Activated naive CD8-positive, alpha-beta T cell treated with anti-CD3 and anti-CD28 coated beads, Interleukin-2, amount 10 ng/mL, durations not matched to agents 7 days and 5 days (primary cell): ENCODE results near the gene CLDND1. TPM values are rescaled to one million over a fixed set of nuclear protein-coding genes. Genes with fewer than 3 reads are reported as not detected.

Experiments used
- ATAC-seq: fragments of 150-1000 bp; cut with Tn5 transposase; one replicate; pipeline ENCODE4 v1.10.0; 2021; ENCODE audit warnings: low read depth, moderate library complexity
- POLR2A ChIA-PET: fragments of 350-600 bp; sonication (Branson Sonifier 250); formaldehyde crosslinking; loops from one replicate; lab custom pipeline; 2021; ENCODE audit warnings: antibody characterized with exemption; lab: Charles Lee
- DNase-seq: peaks from one replicate; pipeline ENCODE4 v3.0.0; 2021
- H3K27ac Mint-ChIP-seq: one replicate; pipeline ENCODE4 v1.8.0; 2022; ENCODE audit warnings: mild to moderate bottlenecking, mixed read lengths
- H3K27me3 Mint-ChIP-seq: one replicate; pipeline ENCODE4 v1.8.0; 2022; ENCODE audit warnings: mild to moderate bottlenecking, moderate library complexity, mixed read lengths
- H3K36me3 Mint-ChIP-seq: one replicate; pipeline ENCODE4 v1.8.0; 2021; ENCODE audit warnings: mild to moderate bottlenecking, mixed read lengths
- H3K4me1 Mint-ChIP-seq: one replicate; pipeline ENCODE4 v1.8.0; 2021; ENCODE audit warnings: mixed read lengths
- H3K4me3 Mint-ChIP-seq: one replicate; pipeline ENCODE4 v1.8.0; 2022; ENCODE audit warnings: mild to moderate bottlenecking, moderate library complexity, mixed read lengths
- H3K9me3 Mint-ChIP-seq: one replicate; pipeline ENCODE4 v1.8.0; 2021; ENCODE audit warnings: mixed read lengths
- total RNA-seq, 2 experiments: library from RNA; stranded (reverse); gene quantifications; one replicate each; pipeline ENCODE4 v1.2.3, GENCODE V29; 2021

Gene CLDND1
- total RNA-seq, 2 experiments from 2014 or later, result 534 to 542 TPM

DNA sequence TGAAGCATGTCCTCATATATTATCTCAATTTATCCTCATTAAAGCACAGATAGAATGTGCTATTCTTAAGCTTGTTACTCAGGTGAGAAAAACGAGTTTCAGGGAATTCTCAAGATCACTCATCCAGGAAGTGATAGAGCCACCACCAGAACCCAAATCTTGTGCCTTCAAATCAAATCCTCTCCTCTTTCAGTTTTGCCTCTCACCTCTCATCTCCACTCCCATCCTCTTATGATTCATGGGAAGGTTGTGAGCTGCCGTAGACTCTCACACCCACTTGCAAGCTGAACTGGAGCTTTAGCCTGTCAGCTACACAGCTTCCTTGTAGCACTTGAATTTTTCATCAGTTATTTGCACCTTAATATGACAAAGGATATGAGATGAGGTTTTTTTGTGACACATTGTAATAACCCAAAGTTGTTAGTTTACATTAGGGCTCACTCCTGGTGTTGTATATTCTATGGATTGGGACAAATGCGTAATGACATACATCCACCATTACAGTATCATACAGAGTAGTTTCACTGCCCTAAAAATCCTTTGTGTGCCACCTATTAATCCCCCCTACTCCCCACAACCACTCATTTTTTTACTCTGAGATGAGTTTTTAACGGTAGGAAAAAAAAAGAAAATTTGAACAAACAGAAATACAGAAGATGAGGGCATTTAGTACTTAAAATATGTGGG, 34.8 kb upstream of the CLDND1 start:
- H3K27me3 Mint-ChIP-seq, result no peaks in the 10 kb centered on the region
- peaks cover 20% of the 10 kb centered on the region for H3K36me3 Mint-ChIP-seq
- H3K27ac Mint-ChIP-seq, result peak overlapping the region; percentile 93
- POLR2A ChIA-PET, result interaction anchor here (0.5 to 5.8 kb wide), 10 partner anchors 8 to 346 kb away, joined by 3 to 92 read pairs (median 14); partner anchors contain the start of genes CLDND1 and CPOX
- peak overlapping the region; percentile 91 for H3K4me3 Mint-ChIP-seq
- DNase-seq (no peak), ATAC-seq (peak; percentile 27)
- peaks cover 67% of the 10 kb centered on the region for H3K4me1 Mint-ChIP-seq
- H3K9me3 Mint-ChIP-seq, result no peaks in the 10 kb centered on the region

GRCh38 chr3:98556164-98557130, 33.7 kb upstream of the CLDND1 start:
- peak overlapping the region; percentile 91 for H3K4me3 Mint-ChIP-seq
- no peaks in the 10 kb centered on the region for H3K27me3 Mint-ChIP-seq
- H3K4me1 Mint-ChIP-seq, result peaks cover 70% of the 10 kb centered on the region
- peak; percentile 50 for DNase-seq
- POLR2A ChIA-PET, result interaction anchor here (1.1 to 5.8 kb wide), 11 partner anchors 9 to 196 kb away, joined by 3 to 92 read pairs (median 10); partner anchors contain the start of genes CLDND1 and CPOX
- peak; percentile 91 for ATAC-seq
- H3K36me3 Mint-ChIP-seq, result peaks cover 27% of the 10 kb centered on the region
- no peaks in the 10 kb centered on the region for H3K9me3 Mint-ChIP-seq
- peak overlapping the region; percentile 93 for H3K27ac Mint-ChIP-seq

GRCh38 chr3:98555025-98555379, 32.3 kb upstream of the CLDND1 start:
- Mint-ChIP-seq H3K36me3 (peaks cover 36% of the 10 kb centered on the region), H3K4me3 (peak overlapping the region; percentile 91)

DNA sequence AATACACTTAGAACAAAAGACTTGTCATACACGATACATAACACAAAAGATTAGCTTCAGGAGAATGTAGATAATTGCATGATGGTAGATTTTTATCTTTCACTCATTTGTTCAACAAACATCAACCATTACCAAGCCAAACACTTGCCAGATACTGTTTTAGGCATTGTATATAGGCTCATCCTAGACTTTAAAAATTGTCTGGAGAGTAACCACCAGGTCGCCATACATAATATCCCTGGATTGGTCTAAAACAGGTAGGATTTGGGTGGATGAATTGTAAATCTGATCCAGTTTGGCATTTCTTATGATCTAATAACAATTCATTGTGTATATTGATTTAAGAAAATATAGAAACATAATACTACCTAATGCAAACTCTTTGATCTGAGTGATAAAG, 31.9 kb upstream of the CLDND1 start:
- Mint-ChIP-seq H3K9me3 (no peaks in the 10 kb centered on the region), H3K4me1 (peaks cover 75% of the 10 kb centered on the region), H3K27ac (peak overlapping the region; percentile 93), H3K36me3 (peaks cover 37% of the 10 kb centered on the region), H3K4me3 (peak overlapping the region; percentile 91), H3K27me3 (no peaks in the 10 kb centered on the region)
- POLR2A ChIA-PET, result interaction anchor here (2.3 to 5.8 kb wide), 8 partner anchors 8 to 34 kb away, joined by 10 to 92 read pairs (median 22); partner anchors contain the start of gene CLDND1
- no peak for DNase-seq
- no peak for ATAC-seq

More at GRCh38 chr3:98555025-98555379, 32.3 kb upstream of the CLDND1 start:
- Mint-ChIP-seq H3K4me1 (peaks cover 71% of the 10 kb centered on the region), H3K9me3 (no peaks in the 10 kb centered on the region), H3K27me3 (no peaks in the 10 kb centered on the region), H3K27ac (peak overlapping the region; percentile 93)
- no peak for DNase-seq
- ATAC-seq, result no peak
- POLR2A ChIA-PET, result interaction anchor here (0.7 to 5.8 kb wide), 9 partner anchors 9 to 636 kb away, joined by 3 to 92 read pairs (median 21); partner anchors contain the start of genes CLDND1 and CPOX

- H3K27me3 Mint-ChIP-seq, result no peaks in the 10 kb centered on the region
- DNase-seq, result no peak
- ATAC-seq, result no peak
- H3K27ac Mint-ChIP-seq, result peak overlapping the region; percentile 93
- POLR2A ChIA-PET, result interaction anchor here (1.5 to 5.8 kb wide), 6 partner anchors 12 to 40 kb away, joined by 5 to 74 read pairs (median 10); partner anchors contain the start of genes CLDND1 and CPOX
- H3K36me3 Mint-ChIP-seq, result peaks cover 45% of the 10 kb centered on the region
- no peaks in the 10 kb centered on the region for H3K9me3 Mint-ChIP-seq
- peak overlapping the region; percentile 91 for H3K4me3 Mint-ChIP-seq
- H3K4me1 Mint-ChIP-seq, result peaks cover 77% of the 10 kb centered on the region
Observed at GRCh38 chr3:98553753-98554152, 31.1 kb upstream of the CLDND1 start.

GRCh38 chr3:98553021-98553563, 30.4 kb upstream of the CLDND1 start:
- no peaks in the 10 kb centered on the region for H3K27me3 Mint-ChIP-seq
- no peak for DNase-seq
- H3K27ac Mint-ChIP-seq, result peak overlapping the region; percentile 93
- POLR2A ChIA-PET, result interaction anchor here (0.6 to 5.8 kb wide), 7 partner anchors 12 to 40 kb away, joined by 3 to 74 read pairs (median 10); partner anchors contain the start of genes CLDND1 and CPOX
- H3K36me3 Mint-ChIP-seq, result peaks cover 52% of the 10 kb centered on the region
- peaks cover 78% of the 10 kb centered on the region for H3K4me1 Mint-ChIP-seq
- H3K9me3 Mint-ChIP-seq, result no peaks in the 10 kb centered on the region
- peak overlapping the region; percentile 91 for H3K4me3 Mint-ChIP-seq
- no peak for ATAC-seq

DNA sequence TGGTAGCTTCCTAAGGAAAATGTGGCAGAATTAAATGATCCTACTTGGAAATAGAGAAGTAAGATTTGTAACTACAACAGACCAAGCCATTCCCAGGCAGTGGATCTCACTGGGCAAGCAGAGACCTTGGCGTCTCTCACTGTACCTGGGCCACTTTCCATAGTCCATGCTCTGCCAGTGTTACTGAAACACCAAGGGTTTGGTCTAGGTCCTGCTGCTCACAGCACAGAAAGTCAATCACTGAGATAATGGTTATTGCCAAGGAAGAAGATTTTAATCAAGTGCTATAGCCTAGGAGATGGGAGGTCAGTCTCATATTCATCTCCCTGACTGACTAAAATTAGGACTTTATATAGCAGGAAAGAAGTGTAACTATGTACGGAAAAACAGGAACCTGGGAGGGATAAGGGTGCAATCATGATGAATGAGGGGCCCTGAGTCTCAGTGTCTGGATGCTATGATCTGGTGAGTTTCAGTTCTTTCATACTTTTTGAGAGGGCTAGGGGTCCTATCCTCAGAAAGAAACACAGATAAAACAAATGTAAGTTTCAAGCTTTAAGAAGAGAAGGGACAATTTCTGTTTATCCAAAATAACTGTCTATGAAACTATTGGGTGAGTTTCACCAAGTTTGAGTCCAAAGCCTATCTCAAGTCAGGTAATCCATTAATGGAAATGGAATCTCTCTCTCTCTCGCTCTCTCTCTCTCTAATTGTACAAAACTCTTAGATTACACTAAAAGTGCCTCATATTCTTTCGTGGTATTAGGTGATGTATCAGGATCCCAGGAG, 29.7 kb upstream of the CLDND1 start:
- Mint-ChIP-seq H3K9me3 (no peaks in the 10 kb centered on the region), H3K4me1 (peaks cover 74% of the 10 kb centered on the region), H3K27me3 (no peaks in the 10 kb centered on the region), H3K36me3 (peaks cover 54% of the 10 kb centered on the region), H3K4me3 (peak overlapping the region; percentile 91), H3K27ac (peak overlapping the region; percentile 93)
- ATAC-seq (no peak), DNase-seq (no peak)
- POLR2A ChIA-PET, result interaction anchor here (0.6 to 5.8 kb wide), 5 partner anchors 11 to 29 kb away, joined by 3 to 74 read pairs (median 11); partner anchors contain the start of gene CLDND1

DNA sequence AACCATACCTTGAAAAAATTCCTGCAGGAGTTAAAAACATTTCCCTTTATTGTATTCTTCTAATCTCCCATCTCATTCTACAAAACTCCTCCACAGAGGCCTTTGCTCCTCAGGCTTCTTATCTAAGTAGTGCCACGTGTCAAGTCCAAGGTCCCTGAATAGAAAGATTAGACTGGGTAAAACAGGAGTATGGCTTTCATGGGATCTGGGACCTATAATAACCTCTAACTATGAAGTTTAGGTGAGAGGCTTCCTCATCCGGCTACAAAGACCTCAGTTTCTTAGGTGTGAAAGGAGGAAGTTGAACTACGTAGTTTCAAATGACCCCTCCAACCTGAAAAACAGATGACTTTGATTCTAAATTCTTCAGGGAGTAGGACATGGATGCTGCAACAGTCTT, 29.1 kb upstream of the CLDND1 start:
- Mint-ChIP-seq H3K9me3 (no peaks in the 10 kb centered on the region), H3K36me3 (peaks cover 54% of the 10 kb centered on the region), H3K4me1 (peaks cover 69% of the 10 kb centered on the region), H3K27ac (peak overlapping the region; percentile 93), H3K27me3 (no peaks in the 10 kb centered on the region), H3K4me3 (peak overlapping the region; percentile 91)
- no peak for DNase-seq
- no peak for ATAC-seq
- POLR2A ChIA-PET, result interaction anchor here (0.7 to 3.7 kb wide), 4 partner anchors 10 to 29 kb away, joined by 3 to 18 read pairs (median 10); partner anchors contain the start of gene CLDND1

DNA sequence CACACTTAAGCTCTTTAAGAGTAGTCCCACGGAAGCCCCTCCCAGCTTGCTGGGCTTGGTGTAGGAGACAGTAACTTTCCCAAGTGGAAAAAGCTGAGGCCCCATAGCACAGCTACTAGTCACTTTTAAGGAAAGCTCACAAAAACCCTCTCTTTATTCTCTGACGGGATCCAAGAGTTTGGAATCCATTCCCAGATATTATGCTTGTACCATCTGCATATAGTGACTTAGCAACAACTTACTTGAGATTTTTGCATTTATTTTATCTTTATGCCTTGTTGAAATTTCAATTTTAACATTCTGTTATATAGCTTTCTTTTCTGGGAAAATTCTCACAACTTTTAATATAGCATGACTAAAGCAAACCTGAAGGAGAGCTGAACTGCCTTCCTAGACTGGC, 28.5 kb upstream of the CLDND1 start:
- Mint-ChIP-seq H3K27me3 (no peaks in the 10 kb centered on the region), H3K36me3 (peaks cover 54% of the 10 kb centered on the region), H3K4me1 (peaks cover 66% of the 10 kb centered on the region), H3K9me3 (no peaks in the 10 kb centered on the region), H3K27ac (peak overlapping the region; percentile 93), H3K4me3 (peak overlapping the region; percentile 91)
- DNase-seq (no peak), ATAC-seq (no peak)
- POLR2A ChIA-PET, result interaction anchor here (0.7 to 3.7 kb wide), 4 partner anchors 10 to 28 kb away, joined by 3 to 18 read pairs (median 10); partner anchors contain the start of gene CLDND1

GRCh38 chr3:98550833-98551232, 28.1 kb upstream of the CLDND1 start:
- Mint-ChIP-seq H3K27me3 (no peaks in the 10 kb centered on the region), H3K27ac (peak overlapping the region; percentile 93), H3K4me1 (peaks cover 67% of the 10 kb centered on the region), H3K36me3 (peaks cover 55% of the 10 kb centered on the region), H3K4me3 (peak overlapping the region; percentile 28), H3K9me3 (no peaks in the 10 kb centered on the region)
- ATAC-seq, result no peak
- DNase-seq, result no peak
- POLR2A ChIA-PET, result interaction anchor here (1.9 to 3.7 kb wide), 3 partner anchors 10 to 28 kb away, joined by 9 to 18 read pairs (median 12); partner anchors contain the start of gene CLDND1

GRCh38 chr3:98548544-98548943, 25.8 kb upstream of the CLDND1 start:
- Mint-ChIP-seq H3K9me3 (no peaks in the 10 kb centered on the region), H3K4me3 (no peak overlapping the region), H3K36me3 (peaks cover 58% of the 10 kb centered on the region), H3K4me1 (peaks cover 62% of the 10 kb centered on the region), H3K27ac (no peak overlapping the region), H3K27me3 (no peaks in the 10 kb centered on the region)
- no peak for ATAC-seq
- POLR2A ChIA-PET, result interaction anchor here (1.5 kb wide), 1 partner anchor 15 kb away, joined by 4 read pairs; no protein-coding TSS in a partner anchor
- no peak for DNase-seq
